Non-pigmented ciliary epithelial cell (primary cell): ENCODE measurements around the gene TTC39C.

Experiments used
- DNase-seq: peaks from one replicate; pipeline ENCODE4 v3.0.0-alpha.2; 2010; ENCODE audit warnings: low read depth

The TTC39C gene

GRCh38 chr18:24014062-24014985 lies at the start of gene TTC39C:
TSS of gene TTC39C (plus strand) at chr18:24014754. CDS start at chr18:24014872, 118 bp downstream.
- DNase-seq, result no peak

DNA sequence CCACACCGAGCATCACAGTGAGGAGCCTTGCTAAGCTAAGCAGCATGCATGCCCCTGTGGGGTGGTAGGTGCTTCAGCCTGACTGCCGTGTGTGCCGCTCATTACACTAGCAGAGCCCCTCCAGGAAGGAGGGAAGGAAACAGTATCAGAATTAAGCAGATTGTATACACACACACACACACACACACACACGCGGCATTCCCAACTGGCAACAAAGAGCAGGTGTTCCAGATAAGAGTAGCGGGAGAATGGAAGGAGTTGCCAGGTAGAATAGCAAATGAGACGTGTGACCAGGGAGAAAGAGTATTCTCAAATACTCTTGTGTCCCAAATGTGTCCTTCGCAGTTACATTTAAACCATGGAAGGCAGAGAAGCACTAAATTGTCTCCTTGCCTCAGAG lies 47.6 kb upstream of the TTC39C start:
- DNase-seq, result no peak

GRCh38 chr18:23967321-23968089 lies 47.0 kb upstream of the TTC39C start:
- no peak for DNase-seq

DNA sequence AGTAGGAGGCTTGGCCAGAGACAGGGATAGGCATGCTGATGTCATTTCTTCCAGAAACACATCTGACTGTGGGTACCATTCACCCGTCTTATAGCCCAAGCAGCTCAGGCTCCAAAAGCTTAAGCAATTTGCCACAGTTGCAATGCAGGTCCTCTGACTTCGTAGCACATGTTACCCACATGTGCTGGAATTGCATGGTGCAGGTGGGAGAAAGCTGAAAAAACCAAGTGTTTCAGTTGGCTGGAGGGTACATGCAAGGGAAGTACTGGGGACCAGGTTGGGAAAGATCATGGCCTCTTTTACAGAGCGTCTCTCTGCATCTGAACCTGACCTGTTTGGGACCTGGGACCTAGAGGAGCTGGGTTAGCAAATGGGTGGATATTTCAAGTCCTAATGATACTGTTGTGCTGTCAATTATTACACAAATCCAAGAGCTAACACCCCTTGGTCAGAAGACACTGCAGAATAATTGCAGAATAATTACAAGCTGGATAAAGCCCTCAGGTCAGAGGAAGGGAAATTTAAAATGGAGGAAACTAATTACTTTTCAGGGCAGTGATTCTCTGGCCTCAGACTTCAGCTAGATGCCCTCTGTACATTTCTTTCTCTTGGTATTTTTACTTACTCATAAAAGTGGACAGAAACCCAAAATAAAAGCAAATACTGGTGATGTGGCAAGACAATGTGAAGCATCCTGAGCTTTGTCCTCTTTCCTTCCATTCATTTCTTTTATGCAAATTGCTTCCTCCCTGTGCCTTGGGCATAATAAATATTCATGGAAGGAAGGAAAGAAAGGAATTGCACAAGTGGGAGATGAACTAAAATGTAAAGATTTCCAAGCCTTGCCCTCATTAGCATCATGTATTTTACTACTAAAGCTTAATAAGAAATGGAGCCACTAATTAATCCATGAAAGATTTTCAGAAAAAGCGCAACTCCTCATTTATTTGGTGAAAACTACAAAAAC lies 45.6 kb upstream of the TTC39C start:
- no peak for DNase-seq

- no peak for DNase-seq
These were observed 44.9 kb upstream of the TTC39C start for GRCh38 chr18:23969664-23970063.

DNA sequence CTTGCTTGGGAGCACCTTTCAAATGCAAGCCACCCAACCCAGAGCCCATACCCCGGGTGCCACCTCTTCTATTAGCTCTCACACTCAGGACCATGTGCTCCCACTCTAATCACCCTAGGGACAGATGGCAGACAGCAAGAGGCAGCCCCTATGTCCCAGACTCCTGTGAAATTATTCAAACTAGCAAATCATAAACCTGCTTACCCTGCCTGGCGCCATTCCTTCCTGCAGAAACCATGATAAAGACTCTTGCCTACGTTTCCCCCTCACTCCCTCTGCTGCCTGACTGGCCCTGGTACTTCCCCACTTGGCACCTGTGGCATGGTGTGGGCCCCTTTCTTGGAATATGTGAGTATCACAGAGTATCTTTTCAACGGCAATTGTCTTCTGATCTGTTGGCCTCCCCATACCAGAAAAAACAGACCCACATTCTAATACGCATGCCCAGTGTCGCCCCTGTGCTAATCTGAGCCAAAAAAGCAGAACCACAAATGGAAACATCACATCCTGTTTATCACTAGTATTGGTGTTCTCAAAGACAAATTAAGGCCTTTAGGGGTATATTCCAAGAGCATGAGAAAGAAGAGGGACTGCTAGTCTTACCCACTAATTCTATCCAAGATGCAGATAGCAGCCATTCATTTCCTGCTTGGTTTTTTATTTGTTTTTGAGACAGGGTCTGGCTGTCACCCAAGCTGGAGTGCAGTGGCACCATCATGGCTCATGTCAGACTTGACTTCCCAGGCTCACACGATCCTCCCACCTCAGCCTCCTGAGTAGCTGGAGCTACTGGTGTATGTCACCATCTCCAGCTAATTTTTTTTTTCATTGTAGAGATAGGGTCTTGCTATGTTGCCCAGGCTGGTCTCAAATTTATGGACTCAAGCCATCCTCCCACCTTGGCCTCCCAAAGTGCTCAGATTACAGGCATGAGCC lies 44.1 kb upstream of the TTC39C start:
- DNase-seq, result no peak

DNA sequence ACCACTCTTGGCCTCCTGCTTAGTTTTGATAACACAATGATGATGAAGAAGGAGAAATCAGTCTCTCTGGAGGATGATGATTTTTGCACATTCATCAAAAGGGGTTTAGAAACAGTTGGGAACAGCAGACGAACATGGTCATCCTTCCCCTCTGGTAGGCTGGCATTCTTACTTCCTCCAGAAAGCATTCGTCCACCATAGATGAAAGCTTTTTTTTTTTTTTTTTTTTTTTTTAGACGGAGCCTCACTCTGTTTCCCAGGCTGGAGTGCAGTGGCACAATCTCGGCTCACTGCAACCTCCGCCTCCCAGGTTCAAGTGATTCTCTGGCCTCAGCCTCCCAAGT lies 43.5 kb upstream of the TTC39C start:
- no peak for DNase-seq

GRCh38 chr18:23971666-23972230 lies 42.8 kb upstream of the TTC39C start:
- no peak for DNase-seq

DNA sequence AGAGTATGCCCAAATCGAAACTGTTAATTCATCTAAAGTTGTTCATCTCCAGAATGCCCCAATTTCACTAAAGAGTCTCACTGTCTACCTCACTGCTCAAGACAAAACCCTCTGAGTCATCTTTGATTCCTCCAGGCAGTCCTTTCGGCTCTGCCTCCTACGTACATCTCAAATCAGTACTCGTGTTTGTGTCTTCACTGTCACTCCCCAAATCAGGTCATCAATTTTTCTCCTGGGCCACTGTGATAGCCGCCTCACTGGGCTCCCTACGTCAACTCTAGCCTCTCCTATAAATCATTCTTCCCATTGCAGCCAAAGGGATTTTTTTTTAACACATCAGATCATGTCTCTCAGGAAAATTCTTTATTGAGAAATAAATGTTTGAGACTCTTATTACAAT lies 42.1 kb upstream of the TTC39C start:
- no peak for DNase-seq

DNA sequence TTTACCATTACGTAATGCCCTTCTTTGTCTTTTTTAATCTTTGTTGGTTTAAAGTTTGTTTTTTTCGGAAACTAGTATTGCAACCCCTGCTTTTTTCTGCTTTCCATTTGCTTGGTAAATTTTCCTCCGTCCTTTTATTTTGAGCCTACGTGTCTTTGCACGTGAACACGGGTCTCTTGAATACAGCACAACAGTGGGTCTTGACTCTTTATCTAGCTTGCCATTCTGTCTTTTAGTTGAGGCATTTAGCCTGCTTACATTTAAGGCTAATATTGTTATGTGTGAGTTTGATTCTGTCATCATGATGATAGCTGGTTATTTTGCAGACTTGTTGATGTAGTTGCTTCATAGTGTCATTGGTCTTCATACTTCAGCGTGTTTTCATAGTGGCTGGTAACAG lies 37.5 kb upstream of the TTC39C start:
- DNase-seq, result no peak

DNA sequence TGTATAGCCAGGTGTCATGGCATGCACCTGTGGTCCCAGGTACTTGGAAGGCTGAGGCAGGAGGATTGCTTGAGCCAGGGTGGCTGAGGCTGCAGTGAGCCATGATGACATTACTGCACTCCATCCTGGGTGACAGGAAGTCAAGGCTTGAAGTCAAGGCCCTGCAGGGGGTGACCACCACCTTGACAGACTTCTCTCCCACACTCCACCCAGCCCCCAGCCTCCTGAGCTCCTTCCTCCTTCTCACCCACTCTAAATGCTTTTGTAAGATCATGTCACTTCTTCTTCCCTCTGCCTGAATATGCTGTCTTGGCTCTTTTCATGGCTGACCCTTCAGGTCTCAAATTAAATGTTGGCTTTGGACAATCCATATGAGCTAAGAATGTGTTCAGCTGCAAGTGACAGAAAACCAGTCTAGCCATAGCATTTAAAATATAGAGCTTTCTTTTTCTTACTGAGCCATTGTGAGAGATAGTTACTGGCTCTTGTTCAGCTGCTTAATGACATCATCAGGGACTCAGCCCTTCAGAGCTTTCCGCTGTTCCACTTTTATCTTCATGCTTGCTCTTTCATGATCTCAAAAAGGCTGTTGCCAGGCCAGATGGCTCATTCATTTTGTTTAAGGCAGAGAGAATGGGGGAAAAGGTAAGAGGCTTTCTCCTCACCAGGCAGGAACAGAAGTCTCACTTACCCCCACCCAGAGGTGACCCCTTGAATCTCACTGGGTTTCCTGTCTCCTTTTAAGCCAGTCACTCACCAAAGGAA lies 36.7 kb upstream of the TTC39C start:
- no peak for DNase-seq

GRCh38 chr18:23981369-23981980 lies 33.1 kb upstream of the TTC39C start:
- DNase-seq, result no peak

DNA sequence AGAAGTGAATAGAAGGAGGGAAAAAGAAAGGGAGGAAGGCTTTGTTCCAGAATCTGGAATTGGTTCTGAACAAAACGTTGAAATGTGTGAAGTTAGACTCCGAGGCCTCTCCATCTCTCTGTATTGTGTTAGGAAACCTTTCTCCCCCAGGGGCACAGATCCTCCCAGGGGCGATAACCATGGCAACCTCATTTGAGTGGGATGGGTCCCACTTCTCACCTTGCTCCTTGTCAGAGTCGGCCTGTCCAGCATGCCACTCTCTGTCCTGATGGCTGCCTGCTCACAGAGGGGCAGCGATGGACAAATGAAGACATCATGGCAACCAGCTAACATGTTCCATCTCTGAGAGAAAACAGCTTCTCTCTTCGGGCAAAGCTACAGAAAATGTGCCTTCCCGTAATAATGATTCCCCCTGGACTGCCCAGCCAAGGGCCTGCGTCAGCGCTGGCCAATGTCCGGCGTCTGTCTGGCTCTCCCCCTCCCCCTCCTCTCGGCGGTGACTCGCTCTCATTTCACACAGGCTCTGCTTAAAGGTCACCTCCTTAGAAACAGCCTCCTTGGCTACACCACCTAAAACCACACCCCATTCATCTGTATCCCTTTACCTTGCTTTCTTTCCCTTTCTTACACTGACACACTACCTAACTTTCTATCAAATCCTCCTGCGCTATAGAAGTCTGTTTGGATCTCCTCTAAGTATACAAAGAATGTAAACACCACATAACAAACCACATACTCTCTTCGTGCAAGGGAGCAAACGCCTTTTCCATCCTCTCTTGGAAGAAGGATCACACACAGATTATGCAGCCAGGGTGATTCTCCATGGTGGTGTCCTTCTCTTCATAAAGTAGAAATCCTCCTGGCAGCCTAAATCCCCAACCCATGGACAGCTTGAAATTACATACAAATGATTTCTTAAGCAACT lies 32.1 kb upstream of the TTC39C start:
- DNase-seq, result peak; percentile 15

DNA sequence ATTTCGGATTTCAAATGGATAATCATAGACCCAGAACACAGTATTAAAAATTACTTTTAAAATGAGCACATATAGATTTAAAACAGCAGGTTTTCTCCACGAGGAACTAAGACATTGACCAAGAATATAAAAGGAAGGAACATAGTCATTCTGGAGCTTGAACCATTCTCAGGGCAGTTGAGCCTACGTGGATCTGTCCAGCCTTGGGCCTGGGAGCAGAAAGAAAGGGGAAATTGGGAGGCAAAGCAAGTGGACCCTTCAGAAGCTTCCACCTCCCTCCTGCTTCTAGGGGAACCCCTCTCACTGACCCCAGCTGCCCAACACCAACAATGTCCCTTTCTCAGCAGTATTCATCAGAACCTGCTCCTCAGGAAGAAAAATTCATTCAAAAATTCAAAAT lies 31.4 kb upstream of the TTC39C start:
- no peak for DNase-seq

- DNase-seq, result no peak
These were observed 27.8 kb upstream of the TTC39C start for GRCh38 chr18:23986600-23987359.

GRCh38 chr18:23990474-23991410 lies 23.8 kb upstream of the TTC39C start:
- no peak for DNase-seq
